HG03135 (cell line): ENCODE measurements around the gene TEX26.

ENCODE experiments used
- ATAC-seq: cut with Tn5 transposase; IDR thresholded peaks from one replicate; pipeline ENCODE4 v1.9.1; 2021; ENCODE audit warnings: mild to moderate bottlenecking, moderate library complexity; ENCODE audit not compliant: unreplicated experiment

TEX26 gene

DNA sequence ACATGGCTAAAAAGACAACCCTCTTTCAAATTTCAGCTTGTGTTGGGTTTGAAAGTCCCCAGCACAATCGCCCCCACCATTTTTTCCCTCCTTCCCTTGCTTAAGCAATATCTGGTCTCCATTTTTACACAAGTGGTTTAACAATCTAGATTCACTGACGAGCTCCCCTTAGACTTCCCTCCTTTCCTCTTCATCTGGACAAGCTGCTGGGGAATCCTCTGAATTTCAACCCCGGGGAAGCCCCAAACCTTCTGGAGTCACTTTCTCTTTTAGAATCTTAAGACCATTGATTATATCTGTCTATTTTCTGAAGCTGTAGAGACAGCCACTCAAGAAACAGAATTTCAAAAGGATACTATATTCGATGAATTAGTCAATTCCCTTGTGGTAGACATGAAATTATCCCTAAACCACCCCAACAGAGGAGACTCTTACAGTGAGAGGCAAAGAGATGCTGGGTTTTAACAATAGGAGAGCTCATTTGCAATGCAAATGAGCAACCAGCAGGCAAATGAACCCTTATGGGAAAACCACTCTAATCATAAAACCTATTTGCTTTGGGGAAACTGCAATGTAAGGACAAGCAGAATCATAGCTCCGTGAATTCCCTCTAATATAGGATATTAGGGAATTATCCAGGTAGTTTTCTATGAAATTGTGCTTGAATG, 78.9 kb downstream of the TEX26 start:
- ATAC-seq: no peak

- ATAC-seq: no peak
These were observed 79.6 kb downstream of the TEX26 start for GRCh38 chr13:31011901-31012654.

GRCh38 chr13:31012655-31013024, 80.2 kb downstream of the TEX26 start:
- ATAC-seq: no peak

GRCh38 chr13:31014456-31014855, 82.0 kb downstream of the TEX26 start:
- ATAC-seq: no peak

DNA sequence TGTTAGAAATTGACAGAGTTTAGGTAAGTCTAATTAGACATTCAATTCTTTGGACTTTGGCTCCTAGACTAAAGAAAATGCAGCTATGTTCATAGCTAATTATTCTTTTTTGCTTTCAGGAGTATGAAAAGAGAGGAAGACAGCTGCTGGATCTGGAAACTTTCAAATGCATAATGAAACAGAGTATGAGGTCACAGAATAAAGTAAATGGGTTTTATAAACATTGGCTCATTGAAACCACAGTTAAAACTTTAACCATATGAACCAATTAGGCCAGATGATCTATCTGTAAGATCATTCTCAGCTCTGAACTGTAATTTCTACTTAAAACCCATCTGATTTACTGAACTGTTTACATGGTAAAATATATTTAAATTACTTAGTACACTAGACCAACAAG, 82.7 kb downstream of the TEX26 start:
- no peak for ATAC-seq

GRCh38 chr13:31016342-31017325, 84.2 kb downstream of the TEX26 start:
- ATAC-seq: no peak

DNA sequence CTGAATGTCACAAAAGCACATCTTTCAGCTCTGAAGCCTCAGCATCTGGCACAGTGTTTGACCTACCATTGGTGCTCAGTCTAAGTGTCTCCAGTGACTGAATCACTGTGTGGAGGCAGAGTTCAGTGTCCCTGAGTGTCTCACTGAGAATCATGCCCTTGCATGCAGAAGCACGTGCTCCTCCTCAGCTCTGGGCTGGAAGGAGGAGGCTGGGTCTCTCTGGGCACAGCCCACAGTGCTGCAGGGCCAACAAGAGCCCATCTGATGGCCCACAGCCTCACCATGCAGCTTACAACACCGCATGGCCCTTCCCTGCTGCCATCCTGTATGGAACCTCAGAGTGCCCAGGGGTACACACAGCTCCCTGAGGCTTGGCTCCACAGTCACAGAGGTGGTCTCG, 86.1 kb downstream of the TEX26 start:
- no peak for ATAC-seq

- no peak for ATAC-seq
These were observed 88.5 kb downstream of the TEX26 start for GRCh38 chr13:31020996-31021395.

DNA sequence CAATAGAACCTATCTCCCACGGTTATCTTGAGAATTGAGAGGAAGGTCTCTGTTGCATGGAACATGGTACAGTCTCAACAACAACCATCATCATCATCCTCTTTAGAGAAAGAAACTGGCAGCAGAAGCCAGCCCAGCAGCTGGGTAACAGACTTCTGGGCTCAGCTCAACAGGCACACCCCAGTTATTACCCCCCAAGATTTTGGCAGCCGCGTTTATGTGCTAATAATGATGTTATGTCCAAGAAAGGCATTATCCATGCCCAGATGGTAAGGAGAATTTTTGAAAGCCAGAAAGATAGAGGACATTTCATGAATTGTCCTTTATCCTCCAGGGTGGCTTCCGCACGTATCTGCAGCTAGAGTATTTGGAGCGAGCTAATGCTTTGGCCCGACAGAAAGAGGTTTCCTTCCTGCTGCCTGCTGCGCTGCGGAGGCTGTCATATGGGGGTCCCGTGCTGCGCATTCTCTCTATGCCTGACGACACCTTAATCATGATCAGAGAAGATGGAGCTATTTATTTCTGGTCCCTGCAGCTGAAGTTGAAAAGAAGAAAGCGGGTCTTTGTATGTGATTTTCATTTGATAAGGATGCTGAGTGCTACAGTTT, 89.9 kb downstream of the TEX26 start:
- ATAC-seq: no peak

DNA sequence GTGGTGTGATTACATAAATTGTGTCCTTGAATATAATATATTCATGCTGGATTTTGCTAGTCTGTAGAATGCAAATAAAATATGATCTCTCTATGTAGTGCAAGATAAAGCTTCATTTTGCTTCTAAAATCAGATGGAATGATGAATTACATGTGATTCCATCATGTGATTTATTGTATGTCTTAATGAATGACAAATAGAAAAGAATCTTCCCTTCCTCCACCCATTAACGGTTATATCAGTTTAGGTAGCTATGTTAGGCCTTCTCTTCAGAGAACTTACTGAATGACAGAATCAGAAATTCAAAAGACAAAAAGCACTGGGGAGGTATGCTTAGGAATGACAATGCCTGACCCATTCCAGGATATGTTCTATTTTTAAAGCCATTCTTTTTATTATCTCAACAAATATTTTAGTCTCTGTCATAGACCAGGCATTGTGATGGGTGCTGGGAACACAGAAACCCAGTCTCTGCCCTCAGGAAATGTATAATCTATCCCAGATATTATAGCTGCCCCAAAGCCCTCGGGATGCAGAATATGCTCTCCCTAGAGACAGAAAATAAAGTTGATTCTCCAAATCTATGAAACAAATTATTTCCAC, 90.6 kb downstream of the TEX26 start:
- ATAC-seq: no peak
